Transverse colon (tissue), 4 donors: ENCODE measurements around the gene JARID2. TPM values are rescaled to one million over a fixed set of nuclear protein-coding genes. Genes with fewer than 3 reads are reported as not detected.

ENCODE experiments used
- DNase-seq: peaks from one replicate; pipeline ENCODE4 v3.0.0-alpha.2; 2019
- H3K27ac ChIP-seq, 4 donors: fragments of 200-600 bp; sonication (generic); 2 replicates each; pipeline ENCODE4 v1.5.1; 2016 to 2018; ENCODE audit warnings: inconsistent platforms in 4 of 4
- H3K27me3 ChIP-seq: fragments of 200-600 bp; sonication (generic); 2 replicates; pipeline ENCODE4 v1.5.1; 2017; ENCODE audit warnings: inconsistent platforms
- H3K36me3 ChIP-seq, 4 donors: fragments of 200-600 bp; sonication (generic); 2 replicates each; pipeline ENCODE4 v1.5.1; 2017 to 2019; ENCODE audit warnings: inconsistent platforms in 4 of 4
- H3K4me1 ChIP-seq, 4 donors: fragments of 200-600 bp; sonication (generic); 2 replicates each; pipeline ENCODE4 v1.5.1; 2017 to 2020; ENCODE audit warnings: inconsistent platforms in 4 of 4
- H3K4me3 ChIP-seq, 4 donors: fragments of 200-600 bp; sonication (generic); 1 replicate in 1 of 4; 2 replicates in 3 of 4; pipeline versions ENCODE4 v1.5.1 to v1.6.1; 2017 to 2019; ENCODE audit warnings: inconsistent platforms in 4 of 4
- H3K9me3 ChIP-seq, 2 donors: fragments of 200-600 bp; sonication (generic); 2 replicates each; pipeline ENCODE4 v1.5.1; 2017 to 2019; ENCODE audit warnings: inconsistent platforms in 2 of 2
- CTCF ChIP-seq, 5 experiments: fragments of 200-600 bp in 3 of 5; fragments of 450-650 bp in 2 of 5; sonication (generic) in 3 of 5; IDR thresholded peaks; 1 replicate in 2 of 5; 2 replicates in 3 of 5; pipeline ENCODE4 v1.5.1; 2016 to 2017; ENCODE audit warnings: antibody characterized with exemption in 5 of 5, inconsistent platforms in 3 of 5, mild to moderate bottlenecking in 2 of 5, moderate library complexity in 1 of 5
- EP300 ChIP-seq: sonication (generic); formaldehyde crosslinking; IDR thresholded peaks from one replicate; pipeline ENCODE4 v1.6.1; 2017; ENCODE audit warnings: antibody characterized with exemption, low read depth
- POLR2A ChIP-seq: fragments of 450-650 bp; IDR thresholded peaks from one replicate; pipeline ENCODE4 v1.6.1; 2016; ENCODE audit warnings: antibody characterized with exemption, mild to moderate bottlenecking, moderate library complexity
- POLR2AphosphoS5 ChIP-seq, 3 donors: sonication (generic); formaldehyde crosslinking; IDR thresholded peaks; one replicate each; pipeline ENCODE4 v1.6.1; 2016; ENCODE audit warnings: antibody characterized with exemption in 3 of 3
- WGBS, 2 donors: methylation state at CpG; one replicate each; pipeline ENCODE4 v1.1.5; 2018; ENCODE audit warnings: low coverage in 1 of 2; 5-methylcytosine and 5-hydroxymethylcytosine counted together
- in situ Hi-C, 4 donors: fragments of 200-750 bp; cut with MboI; loops; one replicate each; pipeline versions ENCODE4 v1.15.0 to v1.15.1; 2017; ENCODE audit warnings: low sequenced_read_pairs in 3 of 4, low pct_ligation_motif_present in 1 of 4, low pct_unique_long_range_greater_than_20kb in 1 of 4
- intact Hi-C: fragments of 100-400 bp; cut with DNase I; formaldehyde crosslinking; loops from one replicate; pipeline ENCODE4 v1.15.1; 2023; ENCODE audit warnings: low total_unique reads
- total RNA-seq, 4 donors: library from RNA; depleted of rRNA; stranded (reverse); fragments of >200 nt; gene quantifications; one replicate each; pipeline ENCODE4 v1.1.0, GENCODE V29; 2016

The JARID2 gene
- total RNA-seq, 4 donors from 2014 or later = 9.4 to 18.7 (median 10.9) TPM

- no peak for DNase-seq
- intact Hi-C loops = no loop called here
- Histone ChIP-seq H3K36me3 (no peaks in the 10 kb centered on the region), H3K27ac (no peak overlapping the region), H3K27me3 (no peaks in the 10 kb centered on the region), H3K4me3 (no peak overlapping the region), H3K9me3 (no peaks in the 10 kb centered on the region), H3K4me1 (peaks cover 9 to 51% (median 35%) of the 10 kb centered on the region in 4 donors)
- in situ Hi-C loops = no loop called here
- TF ChIP-seq CTCF (IDR thresholded peaks at IDR 0.05) (no peak), EP300 (no peak), POLR2AphosphoS5 (IDR thresholded peaks at IDR 0.05) (no peak), POLR2A (no peak)
- 88 to 91% methylated on average over 1 to 3 of the region's 3 CpGs for WGBS, 2 donors
Observed at GRCh38 chr6:15363164-15363522, 117.3 kb downstream of the JARID2 start.

GRCh38 chr6:15363523-15364400 lies 117.9 kb downstream of the JARID2 start:
- Histone ChIP-seq H3K9me3 (no peaks in the 10 kb centered on the region), H3K4me1 (peaks cover 9 to 51% (median 35%) of the 10 kb centered on the region in 4 donors), H3K4me3 (no peak overlapping the region), H3K27ac (peak overlapping the region in 1 of 4 donors; percentile 8), H3K36me3 (no peaks in the 10 kb centered on the region), H3K27me3 (no peaks in the 10 kb centered on the region)
- in situ Hi-C loops = no loop called here
- intact Hi-C loops = no loop called here
- TF ChIP-seq CTCF (IDR thresholded peaks at IDR 0.05) = no peak
- no peak for TF ChIP-seq EP300
- no peak for TF ChIP-seq POLR2AphosphoS5 (IDR thresholded peaks at IDR 0.05)
- TF ChIP-seq POLR2A = no peak
- WGBS, 2 donors = 42 to 57% methylated on average over 7 to 9 of the region's 9 CpGs
- no peak for DNase-seq

- Histone ChIP-seq H3K4me3 (no peak overlapping the region), H3K27ac (peak overlapping the region in 1 of 4 donors; percentile 8)
- WGBS, 2 donors = 73 to 79% methylated on average over 6 of the region's 6 CpGs
Observed at GRCh38 chr6:15364401-15365037, 118.7 kb downstream of the JARID2 start.

More at GRCh38 chr6:15364401-15365037, 118.7 kb downstream of the JARID2 start:
- intact Hi-C loops = no loop called here
- Histone ChIP-seq H3K4me1 (peaks cover 9 to 51% (median 35%) of the 10 kb centered on the region in 4 donors), H3K9me3 (no peaks in the 10 kb centered on the region), H3K27me3 (no peaks in the 10 kb centered on the region), H3K36me3 (no peaks in the 10 kb centered on the region)
- TF ChIP-seq POLR2A (no peak), EP300 (no peak), POLR2AphosphoS5 (IDR thresholded peaks at IDR 0.05) (no peak), CTCF (IDR thresholded peaks at IDR 0.05) (no peak)
- in situ Hi-C loops = no loop called here
- no peak for DNase-seq
